Keratinocyte (primary cell): ENCODE results near the gene THRB. TPM values are rescaled to one million over a fixed set of nuclear protein-coding genes. Genes with fewer than 3 reads are reported as not detected.
"Not testable (repeated sequence)": the region's sequence is repeated elsewhere in the genome, so short reads cannot be mapped to it uniquely, and the experiment has no call there.

Experiments
- DNase-seq: peaks from one replicate; pipeline ENCODE4 v3.0.0-alpha.2; 2011; ENCODE audit warnings: low read depth, missing footprints, low spot score
- FAIRE-seq: peaks from 2 replicates; lab custom pipeline; 2011; peaks lifted over from hg19 to GRCh38; lab: Jason Lieb, UNC
- H2AFZ ChIP-seq: 2 replicates; pipeline ENCODE4 v1.6.0; 2012; ENCODE audit warnings: low read length, control low read depth, inconsistent platforms; ENCODE audit not compliant: control insufficient read depth
- H3K27ac ChIP-seq: 2 replicates; pipeline ENCODE4 v1.5.1; 2011; ENCODE audit warnings: low read length; ENCODE audit not compliant: control insufficient read depth, insufficient read depth
- H3K27me3 ChIP-seq: 3 replicates; pipeline ENCODE4 v1.6.0; 2011; ENCODE audit warnings: low read length; ENCODE audit not compliant: control insufficient read depth, insufficient read depth; ENCODE audit errors: extremely low read depth
- H3K36me3 ChIP-seq, 2 experiments: 2 replicates in 1 of 2; 3 replicates in 1 of 2; pipeline ENCODE4 v1.5.1; 2011; ENCODE audit warnings: low read length in 2 of 2, mild to moderate bottlenecking in 1 of 2; ENCODE audit not compliant: control insufficient read depth in 2 of 2, insufficient read depth in 2 of 2; ENCODE audit errors: extremely low read depth in 1 of 2
- H3K4me1 ChIP-seq: 3 replicates; pipeline ENCODE4 v1.5.1; 2011; ENCODE audit warnings: low read length; ENCODE audit not compliant: control insufficient read depth, insufficient read depth; ENCODE audit errors: extremely low read depth
- H3K4me2 ChIP-seq: 3 replicates; pipeline ENCODE4 v1.6.0; 2011; ENCODE audit warnings: low read depth, low read length; ENCODE audit not compliant: control insufficient read depth, insufficient read depth; ENCODE audit errors: extremely low read depth
- H3K4me3 ChIP-seq, 3 experiments: fragments of 200-600 bp in 1 of 3; sonication (generic) in 1 of 3; 2 replicates in 2 of 3; 3 replicates in 1 of 3; pipeline ENCODE4 v1.5.1; 2011 to 2016; ENCODE audit warnings: low read length in 3 of 3, mild to moderate bottlenecking in 3 of 3, control low read depth in 2 of 3, inconsistent platforms in 1 of 3, low read depth in 1 of 3, mixed read lengths in 1 of 3, mixed run types in 1 of 3, moderate library complexity in 1 of 3; ENCODE audit not compliant: control insufficient read depth in 2 of 3, insufficient read depth in 2 of 3; ENCODE audit errors: extremely low read depth in 1 of 3
- H3K79me2 ChIP-seq: 2 replicates; pipeline ENCODE4 v1.6.0; 2012; ENCODE audit warnings: low read length; ENCODE audit not compliant: control insufficient read depth, insufficient read depth
- H3K9ac ChIP-seq: 3 replicates; pipeline ENCODE4 v1.6.0; 2011; ENCODE audit warnings: low read length; ENCODE audit not compliant: control insufficient read depth, insufficient read depth; ENCODE audit errors: extremely low read depth
- H3K9me1 ChIP-seq: 3 replicates; pipeline ENCODE4 v1.6.0; 2011; ENCODE audit warnings: low read length; ENCODE audit not compliant: control insufficient read depth, insufficient read depth; ENCODE audit errors: extremely low read depth
- H3K9me3 ChIP-seq: 2 replicates; pipeline ENCODE4 v1.5.1; 2012; ENCODE audit warnings: low read depth, low read length; ENCODE audit not compliant: control insufficient read depth
- H4K20me1 ChIP-seq: 3 replicates; pipeline ENCODE4 v1.6.0; 2011; ENCODE audit warnings: low read length; ENCODE audit not compliant: control insufficient read depth, insufficient read depth; ENCODE audit errors: extremely low read depth
- EZH2 ChIP-seq: IDR thresholded peaks from one replicate; pipeline ENCODE4 v1.6.1; 2012; ENCODE audit warnings: inconsistent platforms, mild to moderate bottlenecking, low read length, moderate library complexity
- dilution Hi-C: fragments of 300-500 bp; cut with MboI; formaldehyde crosslinking; loops from one replicate; pipeline ENCODE4 v1.7.0; 2020; ENCODE audit warnings: low sequenced_read_pairs; ENCODE audit not compliant: extremely low pct_ligation_motif_present
- polyA plus RNA-seq, 5 experiments: library from polyadenylated mRNA; depleted of rRNA in 3 of 5; stranded (reverse) in 3 of 5; stranded (forward) in 1 of 5; unstranded in 1 of 5; fragments of >200 nt; gene quantifications; 1 replicate in 1 of 5; 2 replicates in 3 of 5; 3 replicates in 1 of 5; pipeline versions ENCODE4 v1.2.1 to v1.2.3, GENCODE V29; 2011 to 2012; ENCODE audit warnings: missing spikeins in 2 of 5, low read depth in 1 of 5, low replicate concordance in 1 of 5
- TF ChIP-seq, protein P1 (sequence below), 3 experiments: IDR thresholded peaks in 1 of 3; conservative IDR thresholded peaks in 1 of 3; optimal IDR thresholded peaks in 1 of 3; 2 replicates in 2 of 3; 3 replicates in 1 of 3; pipeline versions ENCODE3 to v1.5.1; 2011; ENCODE audit warnings: low read length in 3 of 3, mild to moderate bottlenecking in 3 of 3, moderate library complexity in 2 of 3, control low read depth in 1 of 3, inconsistent platforms in 1 of 3; ENCODE audit not compliant: insufficient read depth in 2 of 3; ENCODE audit errors: extremely low read depth in 1 of 3

THRB gene
- polyA plus RNA-seq, 1 donor (not counting 4 experiments of a cell fraction or from before 2014, with no cell fraction given) = 2.6 TPM

DNA sequence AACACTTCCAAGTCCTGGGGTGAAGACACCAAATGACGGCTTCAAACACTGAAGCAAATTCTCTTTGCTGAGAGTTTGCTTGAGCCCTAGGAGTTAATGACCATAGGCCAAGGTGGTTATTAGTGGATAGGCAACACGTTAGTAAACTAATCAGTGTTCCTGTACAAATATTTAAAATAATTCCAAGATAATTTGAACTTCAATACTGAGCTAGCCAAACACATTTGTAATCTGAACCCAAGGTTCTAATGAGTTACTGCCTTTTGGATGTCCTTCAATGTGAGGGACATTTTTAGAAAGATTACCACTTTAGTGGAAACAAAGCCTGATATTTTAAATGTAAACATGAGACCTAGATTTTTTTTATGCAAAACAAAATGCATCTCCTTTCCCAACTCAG is 94.6 kb downstream of the THRB start:
- Histone ChIP-seq H4K20me1 (no peaks in the 10 kb centered on the region), H3K79me2 (no peaks in the 10 kb centered on the region), H3K4me1 (no peaks in the 10 kb centered on the region), H3K9ac (no peak overlapping the region), H3K4me2 (no peak overlapping the region), H3K4me3 (no peak overlapping the region), H3K27me3 (no peaks in the 10 kb centered on the region), H3K9me1 (no peaks in the 10 kb centered on the region), H3K36me3 (no peaks in the 10 kb centered on the region), H3K9me3 (no peaks in the 10 kb centered on the region), H2AFZ (no peak overlapping the region), H3K27ac (no peak overlapping the region)
- FAIRE-seq (no peak), DNase-seq (no peak)
- dilution Hi-C loops = no loop called here
- no peak for TF ChIP-seq EZH2
- TF ChIP-seq, protein P1, sequence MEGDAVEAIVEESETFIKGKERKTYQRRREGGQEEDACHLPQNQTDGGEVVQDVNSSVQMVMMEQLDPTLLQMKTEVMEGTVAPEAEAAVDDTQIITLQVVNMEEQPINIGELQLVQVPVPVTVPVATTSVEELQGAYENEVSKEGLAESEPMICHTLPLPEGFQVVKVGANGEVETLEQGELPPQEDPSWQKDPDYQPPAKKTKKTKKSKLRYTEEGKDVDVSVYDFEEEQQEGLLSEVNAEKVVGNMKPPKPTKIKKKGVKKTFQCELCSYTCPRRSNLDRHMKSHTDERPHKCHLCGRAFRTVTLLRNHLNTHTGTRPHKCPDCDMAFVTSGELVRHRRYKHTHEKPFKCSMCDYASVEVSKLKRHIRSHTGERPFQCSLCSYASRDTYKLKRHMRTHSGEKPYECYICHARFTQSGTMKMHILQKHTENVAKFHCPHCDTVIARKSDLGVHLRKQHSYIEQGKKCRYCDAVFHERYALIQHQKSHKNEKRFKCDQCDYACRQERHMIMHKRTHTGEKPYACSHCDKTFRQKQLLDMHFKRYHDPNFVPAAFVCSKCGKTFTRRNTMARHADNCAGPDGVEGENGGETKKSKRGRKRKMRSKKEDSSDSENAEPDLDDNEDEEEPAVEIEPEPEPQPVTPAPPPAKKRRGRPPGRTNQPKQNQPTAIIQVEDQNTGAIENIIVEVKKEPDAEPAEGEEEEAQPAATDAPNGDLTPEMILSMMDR (optimal IDR thresholded peaks at IDR 0.05 in 1 of 3, IDR thresholded peaks at IDR 0.05 in 1 of 3, conservative IDR thresholded peaks at IDR 0.05 in 1 of 3; ENCODE audit: extremely low read depth in 1 of 3, insufficient read depth in 2 of 3, low read length in 3 of 3) = no peak

DNA sequence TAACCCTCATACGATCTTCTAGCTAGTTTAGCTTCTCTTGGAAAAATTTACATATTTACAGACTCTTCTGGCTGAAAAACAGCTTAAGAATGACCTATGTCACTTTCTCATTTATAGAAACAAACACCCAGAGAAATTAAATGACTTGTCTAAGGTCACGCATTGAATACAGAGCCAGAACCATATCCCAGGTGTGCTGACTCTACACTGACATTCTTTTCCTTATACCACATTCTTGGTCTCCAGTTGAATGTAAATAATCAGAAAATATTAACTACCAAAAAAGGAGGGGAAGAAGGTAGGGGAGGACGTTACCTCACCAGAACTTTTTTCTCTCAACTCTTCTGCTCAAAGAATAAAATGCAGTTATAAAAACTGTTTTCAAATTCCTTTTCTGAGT is 95.0 kb downstream of the THRB start:
- no peaks in the 10 kb centered on the region for H3K4me1 ChIP-seq
- dilution Hi-C loops = no loop called here
- FAIRE-seq (no peak), DNase-seq (no peak)
- H3K9ac ChIP-seq = no peak overlapping the region
- H3K27me3 ChIP-seq = no peaks in the 10 kb centered on the region
- H3K9me3 ChIP-seq = no peaks in the 10 kb centered on the region
- no peaks in the 10 kb centered on the region for H3K9me1 ChIP-seq
- no peak for TF ChIP-seq EZH2
- TF ChIP-seq, protein P1 (optimal IDR thresholded peaks at IDR 0.05 in 1 of 3, IDR thresholded peaks at IDR 0.05 in 1 of 3, conservative IDR thresholded peaks at IDR 0.05 in 1 of 3; ENCODE audit: extremely low read depth in 1 of 3, insufficient read depth in 2 of 3, low read length in 3 of 3) = no peak
- H2AFZ ChIP-seq = no peak overlapping the region
- H3K27ac ChIP-seq = no peak overlapping the region
- no peak overlapping the region for H3K4me3 ChIP-seq
- H3K36me3 ChIP-seq = no peaks in the 10 kb centered on the region
- H4K20me1 ChIP-seq = no peaks in the 10 kb centered on the region
- H3K4me2 ChIP-seq = no peak overlapping the region
- no peaks in the 10 kb centered on the region for H3K79me2 ChIP-seq

DNA sequence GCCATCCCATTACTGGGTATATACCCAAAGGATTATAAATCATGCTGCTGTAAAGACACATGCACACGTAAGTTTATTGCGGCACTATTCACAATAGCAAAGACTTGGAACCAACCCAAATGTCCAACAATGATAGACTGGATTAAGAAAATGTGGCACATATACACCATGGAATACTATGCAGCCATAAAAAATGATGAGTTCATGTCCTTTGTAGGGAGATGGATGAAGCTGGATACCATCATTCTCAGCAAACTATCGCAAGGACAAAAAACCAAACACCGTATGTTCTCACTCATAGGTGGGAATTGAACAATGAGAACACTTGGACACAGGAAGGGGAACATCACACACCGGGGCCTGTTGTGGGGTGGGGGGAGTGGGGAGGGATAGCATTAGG is 95.9 kb downstream of the THRB start:
- dilution Hi-C loops, H3K27ac ChIP-seq, H3K79me2 ChIP-seq, DNase-seq, H3K9me3 ChIP-seq, H2AFZ ChIP-seq, FAIRE-seq, H3K4me2 ChIP-seq, H3K4me3 ChIP-seq, H3K9ac ChIP-seq, H3K4me1 ChIP-seq, H4K20me1 ChIP-seq, H3K9me1 ChIP-seq, H3K27me3 ChIP-seq, H3K36me3 ChIP-seq: not testable (repeated sequence)
